Gastrocnemius medialis (tissue), 4 donors: ENCODE measurements around the gene COASY. TPM values are rescaled to one million over a fixed set of nuclear protein-coding genes. Genes with fewer than 3 reads are reported as not detected.
"Not testable (repeated sequence)": the region's sequence is repeated elsewhere in the genome, so short reads cannot be mapped to it uniquely, and the experiment has no call there.

Experiments
- ATAC-seq, 2 donors: fragments of 150-250 bp; one replicate each; pipeline ENCODE4 v1.9.1; 2016
- DNase-seq, 2 donors: peaks; one replicate each; pipeline ENCODE4 v3.0.0-alpha.2; 2019
- H3K27ac ChIP-seq, 4 donors: fragments of 200-600 bp; sonication (generic); 1 replicate in 1 of 4; 2 replicates in 3 of 4; pipeline ENCODE4 v1.5.1; 2016 to 2018; ENCODE audit warnings: mild to moderate bottlenecking in 2 of 4, moderate library complexity in 1 of 4
- H3K27me3 ChIP-seq, 3 donors: fragments of 200-600 bp; sonication (generic) in 2 of 3; 1 replicate in 1 of 3; 2 replicates in 2 of 3; pipeline versions ENCODE4 v1.5.1 to v1.6.0; 2016 to 2019; ENCODE audit warnings: mild to moderate bottlenecking in 1 of 3, moderate library complexity in 1 of 3
- H3K36me3 ChIP-seq, 2 donors: fragments of 200-600 bp; sonication (generic) in 1 of 2; one replicate each; pipeline ENCODE4 v1.5.1; 2017 to 2018
- H3K4me1 ChIP-seq, 2 donors: fragments of 200-600 bp; sonication (generic) in 1 of 2; one replicate each; pipeline ENCODE4 v1.5.1; 2016 to 2017; ENCODE audit warnings: mild to moderate bottlenecking in 2 of 2
- H3K4me3 ChIP-seq, 4 donors: fragments of 200-600 bp; sonication (generic) in 3 of 4; 1 replicate in 1 of 4; 2 replicates in 3 of 4; pipeline ENCODE4 v1.5.1; 2016 to 2019; ENCODE audit warnings: mild to moderate bottlenecking in 2 of 4
- H3K9me3 ChIP-seq, 3 donors: fragments of 200-600 bp; sonication (generic) in 2 of 3; 1 replicate in 1 of 3; 2 replicates in 2 of 3; pipeline ENCODE4 v1.5.1; 2016 to 2019
- POLR2A ChIP-seq, 2 donors: fragments of 450-650 bp; IDR thresholded peaks; one replicate each; pipeline ENCODE4 v1.6.1; 2017; ENCODE audit warnings: antibody characterized with exemption in 2 of 2, mild to moderate bottlenecking in 2 of 2, moderate library complexity in 2 of 2
- in situ Hi-C, 4 donors: fragments of 200-750 bp; cut with MboI; loops; one replicate each; pipeline versions ENCODE4 v1.15.0 to v1.8.0; 2017; ENCODE audit warnings: low sequenced_read_pairs in 4 of 4
- intact Hi-C: fragments of 100-400 bp; cut with DNase I; formaldehyde crosslinking; loops from one replicate; pipeline ENCODE4 v1.15.1; 2023; ENCODE audit warnings: low total_unique reads
- total RNA-seq, 4 donors: library from RNA; depleted of rRNA; stranded (reverse); fragments of >200 nt; gene quantifications; one replicate each; pipeline versions ENCODE4 v1.1.0 to v1.2.3, GENCODE V29; 2016
- TF ChIP-seq, protein P1 (sequence below), 5 experiments: fragments of 450-650 bp in 3 of 5; fragments of 200-600 bp in 2 of 5; sonication (generic) in 2 of 5; IDR thresholded peaks in 4 of 5; conservative IDR thresholded peaks in 1 of 5; 1 replicate in 4 of 5; 2 replicates in 1 of 5; pipeline ENCODE4 v1.5.1; 2016 to 2019; ENCODE audit warnings: antibody characterized with exemption in 5 of 5, mild to moderate bottlenecking in 3 of 5, moderate library complexity in 3 of 5

Gene COASY
- total RNA-seq, 4 donors from 2014 or later, result 22.4 to 39.9 (median 27.5) TPM

GRCh38 chr17:42541041-42541833 lies 20.7 kb upstream of the COASY start:
- DNase-seq (no peak), ATAC-seq (no peak)
- TF ChIP-seq, protein P1, sequence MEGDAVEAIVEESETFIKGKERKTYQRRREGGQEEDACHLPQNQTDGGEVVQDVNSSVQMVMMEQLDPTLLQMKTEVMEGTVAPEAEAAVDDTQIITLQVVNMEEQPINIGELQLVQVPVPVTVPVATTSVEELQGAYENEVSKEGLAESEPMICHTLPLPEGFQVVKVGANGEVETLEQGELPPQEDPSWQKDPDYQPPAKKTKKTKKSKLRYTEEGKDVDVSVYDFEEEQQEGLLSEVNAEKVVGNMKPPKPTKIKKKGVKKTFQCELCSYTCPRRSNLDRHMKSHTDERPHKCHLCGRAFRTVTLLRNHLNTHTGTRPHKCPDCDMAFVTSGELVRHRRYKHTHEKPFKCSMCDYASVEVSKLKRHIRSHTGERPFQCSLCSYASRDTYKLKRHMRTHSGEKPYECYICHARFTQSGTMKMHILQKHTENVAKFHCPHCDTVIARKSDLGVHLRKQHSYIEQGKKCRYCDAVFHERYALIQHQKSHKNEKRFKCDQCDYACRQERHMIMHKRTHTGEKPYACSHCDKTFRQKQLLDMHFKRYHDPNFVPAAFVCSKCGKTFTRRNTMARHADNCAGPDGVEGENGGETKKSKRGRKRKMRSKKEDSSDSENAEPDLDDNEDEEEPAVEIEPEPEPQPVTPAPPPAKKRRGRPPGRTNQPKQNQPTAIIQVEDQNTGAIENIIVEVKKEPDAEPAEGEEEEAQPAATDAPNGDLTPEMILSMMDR (IDR thresholded peaks at IDR 0.05 in 4 of 5, conservative IDR thresholded peaks at IDR 0.05 in 1 of 5), result no peak
- TF ChIP-seq POLR2A (IDR thresholded peaks at IDR 0.05), result no peak
- in situ Hi-C loops, result no loop called here
- no peaks in the 10 kb centered on the region for H3K9me3 ChIP-seq
- peaks cover 0 to 27% of the 10 kb centered on the region in 2 donors for H3K4me1 ChIP-seq
- H3K4me3 ChIP-seq, result no peak overlapping the region
- peaks cover 0 to 40% of the 10 kb centered on the region in 2 donors for H3K36me3 ChIP-seq
- intact Hi-C loops, result no loop called here
- H3K27ac ChIP-seq, result no peak overlapping the region
- no peaks in the 10 kb centered on the region for H3K27me3 ChIP-seq

DNA sequence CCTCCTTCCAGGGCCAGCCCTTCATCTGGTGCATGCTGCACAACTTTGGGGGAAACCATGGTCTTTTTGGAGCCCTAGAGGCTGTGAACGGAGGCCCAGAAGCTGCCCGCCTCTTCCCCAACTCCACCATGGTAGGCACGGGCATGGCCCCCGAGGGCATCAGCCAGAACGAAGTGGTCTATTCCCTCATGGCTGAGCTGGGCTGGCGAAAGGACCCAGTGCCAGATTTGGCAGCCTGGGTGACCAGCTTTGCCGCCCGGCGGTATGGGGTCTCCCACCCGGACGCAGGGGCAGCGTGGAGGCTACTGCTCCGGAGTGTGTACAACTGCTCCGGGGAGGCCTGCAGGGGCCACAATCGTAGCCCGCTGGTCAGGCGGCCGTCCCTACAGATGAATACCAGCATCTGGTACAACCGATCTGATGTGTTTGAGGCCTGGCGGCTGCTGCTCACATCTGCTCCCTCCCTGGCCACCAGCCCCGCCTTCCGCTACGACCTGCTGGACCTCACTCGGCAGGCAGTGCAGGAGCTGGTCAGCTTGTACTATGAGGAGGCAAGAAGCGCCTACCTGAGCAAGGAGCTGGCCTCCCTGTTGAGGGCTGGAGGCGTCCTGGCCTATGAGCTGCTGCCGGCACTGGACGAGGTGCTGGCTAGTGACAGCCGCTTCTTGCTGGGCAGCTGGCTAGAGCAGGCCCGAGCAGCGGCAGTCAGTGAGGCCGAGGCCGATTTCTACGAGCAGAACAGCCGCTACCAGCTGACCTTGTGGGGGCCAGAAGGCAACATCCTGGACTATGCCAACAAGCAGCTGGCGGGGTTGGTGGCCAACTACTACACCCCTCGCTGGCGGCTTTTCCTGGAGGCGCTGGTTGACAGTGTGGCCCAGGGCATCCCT lies 18.5 kb upstream of the COASY start:
- no peaks in the 10 kb centered on the region for H3K27me3 ChIP-seq
- H3K9me3 ChIP-seq, result no peaks in the 10 kb centered on the region
- ATAC-seq (peak; percentile 45 to 55), DNase-seq (peak in 1 of 2 donors; percentile 53)
- no peak overlapping the region for H3K4me3 ChIP-seq
- in situ Hi-C loops (no loop called here), intact Hi-C loops (no loop called here)
- peaks cover 0 to 38% of the 10 kb centered on the region in 2 donors for H3K36me3 ChIP-seq
- peak overlapping the region; percentile 55 to 82 (median 68) for H3K27ac ChIP-seq
- TF ChIP-seq, protein P1 (IDR thresholded peaks at IDR 0.05 in 4 of 5, conservative IDR thresholded peaks at IDR 0.05 in 1 of 5), result no peak
- no peak for TF ChIP-seq POLR2A (IDR thresholded peaks at IDR 0.05)
- H3K4me1 ChIP-seq, result peaks cover 0 to 19% of the 10 kb centered on the region in 2 donors

GRCh38 chr17:42544874-42545283 lies 17.1 kb upstream of the COASY start:
- no peak for ATAC-seq
- Histone ChIP-seq H3K4me1 (peaks cover 0 to 19% of the 10 kb centered on the region in 2 donors), H3K9me3 (no peaks in the 10 kb centered on the region), H3K4me3 (no peak overlapping the region), H3K36me3 (peaks cover 0 to 24% of the 10 kb centered on the region in 2 donors), H3K27me3 (no peaks in the 10 kb centered on the region), H3K27ac (peak overlapping the region in 1 of 4 donors; percentile 82)
- no peak for DNase-seq
- TF ChIP-seq, protein P1 (IDR thresholded peaks at IDR 0.05 in 4 of 5, conservative IDR thresholded peaks at IDR 0.05 in 1 of 5), result no peak
- TF ChIP-seq POLR2A (IDR thresholded peaks at IDR 0.05), result no peak
- intact Hi-C loops, result no loop called here
- in situ Hi-C loops, result no loop called here

DNA sequence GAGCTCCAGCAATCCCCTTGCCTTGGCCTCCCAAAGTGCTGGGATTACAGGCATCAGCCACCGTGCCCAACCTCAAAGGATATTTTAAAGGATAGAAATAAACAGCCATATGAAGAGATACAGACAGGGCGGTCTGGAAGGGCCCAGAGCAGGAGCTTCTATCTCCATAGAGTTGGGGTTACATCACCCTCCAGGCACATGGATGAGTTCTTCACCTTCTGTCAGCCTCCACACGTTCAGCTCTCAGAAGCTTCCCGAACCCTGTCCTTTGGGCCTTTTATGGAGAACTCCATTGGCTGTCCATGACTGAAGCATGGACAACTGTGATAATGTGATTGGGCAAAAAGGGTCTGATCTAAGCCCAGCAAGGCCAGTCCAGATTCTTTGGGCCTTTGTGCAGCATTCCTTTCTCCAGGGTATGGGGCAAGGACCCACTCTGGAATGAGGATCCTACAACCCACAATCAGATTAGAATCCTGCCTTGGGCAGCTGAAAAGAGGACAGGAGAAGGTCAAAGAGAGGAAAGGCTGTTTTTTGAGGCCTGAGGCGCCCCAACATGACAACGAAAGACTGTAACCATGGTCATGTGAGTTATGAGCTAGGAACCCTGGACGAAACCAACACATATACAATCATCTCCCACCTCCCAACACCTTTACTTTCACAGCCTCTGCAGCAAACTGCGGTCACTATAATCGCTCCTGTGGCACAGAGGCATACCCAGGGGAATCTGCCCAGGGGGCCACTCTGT lies 16.0 kb upstream of the COASY start:
- in situ Hi-C loops, H3K27me3 ChIP-seq, H3K9me3 ChIP-seq, ATAC-seq, DNase-seq, H3K27ac ChIP-seq, H3K4me3 ChIP-seq, intact Hi-C loops: not testable (repeated sequence)
- H3K4me1 ChIP-seq, result peaks cover 0 to 19% of the 10 kb centered on the region in 2 donors
- H3K36me3 ChIP-seq, result peaks cover 0 to 22% of the 10 kb centered on the region in 2 donors
